NCI-H1092 treated with DMSO at 0.1 percent for 48 hours (cell line): Measurements from ENCODE around the gene GMDS.

Source experiments
- DNase-seq: peaks from one replicate; lab custom pipeline; 2025; lab: John Stamatoyannopoulos, UW

GMDS gene

DNA sequence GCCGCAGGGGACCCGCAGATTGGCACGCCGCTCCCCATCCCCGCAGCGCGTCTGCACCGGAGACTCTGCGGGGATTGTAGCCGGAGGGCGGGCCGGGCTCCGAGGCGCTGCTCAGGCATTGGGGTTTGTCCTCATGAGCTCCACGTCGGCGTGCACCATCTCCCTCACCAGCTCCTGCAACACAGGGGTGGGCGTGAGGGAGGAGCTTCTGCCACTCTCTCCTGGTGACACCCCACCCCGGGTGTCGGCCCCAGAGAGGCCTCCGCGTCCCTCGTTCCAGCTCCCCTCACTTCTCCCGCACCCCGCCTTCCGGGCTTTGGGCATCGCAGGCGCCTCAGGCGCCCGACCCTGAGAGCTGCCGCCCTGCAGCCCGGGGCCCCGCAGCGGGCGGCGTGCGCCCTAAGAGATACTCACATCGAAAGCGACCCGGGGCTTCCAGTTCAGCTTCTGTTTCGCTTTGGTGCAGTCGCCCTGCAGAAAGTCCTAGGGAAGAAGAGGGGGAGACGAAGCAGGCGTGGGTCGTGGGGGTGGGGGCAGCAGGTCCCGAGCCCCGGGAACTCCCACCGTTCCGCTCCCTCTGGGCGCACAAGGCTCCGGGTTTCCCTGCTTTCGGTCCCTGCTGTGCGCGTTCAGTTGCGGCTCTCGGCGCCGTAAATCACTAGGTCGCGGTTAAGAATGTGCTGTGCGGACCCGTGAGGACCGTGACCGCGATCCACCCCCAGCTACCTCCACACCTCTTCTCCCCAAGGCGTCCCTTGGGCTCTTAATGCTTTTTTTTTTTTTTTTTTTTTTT is 621.2 kb downstream of the GMDS start:
- no peak for DNase-seq

DNA sequence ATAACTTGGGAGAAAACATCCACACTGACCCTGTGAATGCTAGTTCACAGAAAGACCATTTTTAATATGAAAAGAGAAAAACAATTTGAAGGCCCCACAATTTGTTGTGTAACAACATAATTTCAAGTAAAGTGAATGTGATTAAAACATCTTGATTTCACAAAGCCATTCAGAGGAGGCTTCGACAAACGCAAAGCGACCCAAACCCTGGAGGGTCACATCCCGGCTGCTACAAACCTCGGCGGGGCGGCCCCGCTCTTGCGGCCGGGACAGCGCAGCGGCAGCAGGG is 621.7 kb downstream of the GMDS start:
- no peak for DNase-seq

DNA sequence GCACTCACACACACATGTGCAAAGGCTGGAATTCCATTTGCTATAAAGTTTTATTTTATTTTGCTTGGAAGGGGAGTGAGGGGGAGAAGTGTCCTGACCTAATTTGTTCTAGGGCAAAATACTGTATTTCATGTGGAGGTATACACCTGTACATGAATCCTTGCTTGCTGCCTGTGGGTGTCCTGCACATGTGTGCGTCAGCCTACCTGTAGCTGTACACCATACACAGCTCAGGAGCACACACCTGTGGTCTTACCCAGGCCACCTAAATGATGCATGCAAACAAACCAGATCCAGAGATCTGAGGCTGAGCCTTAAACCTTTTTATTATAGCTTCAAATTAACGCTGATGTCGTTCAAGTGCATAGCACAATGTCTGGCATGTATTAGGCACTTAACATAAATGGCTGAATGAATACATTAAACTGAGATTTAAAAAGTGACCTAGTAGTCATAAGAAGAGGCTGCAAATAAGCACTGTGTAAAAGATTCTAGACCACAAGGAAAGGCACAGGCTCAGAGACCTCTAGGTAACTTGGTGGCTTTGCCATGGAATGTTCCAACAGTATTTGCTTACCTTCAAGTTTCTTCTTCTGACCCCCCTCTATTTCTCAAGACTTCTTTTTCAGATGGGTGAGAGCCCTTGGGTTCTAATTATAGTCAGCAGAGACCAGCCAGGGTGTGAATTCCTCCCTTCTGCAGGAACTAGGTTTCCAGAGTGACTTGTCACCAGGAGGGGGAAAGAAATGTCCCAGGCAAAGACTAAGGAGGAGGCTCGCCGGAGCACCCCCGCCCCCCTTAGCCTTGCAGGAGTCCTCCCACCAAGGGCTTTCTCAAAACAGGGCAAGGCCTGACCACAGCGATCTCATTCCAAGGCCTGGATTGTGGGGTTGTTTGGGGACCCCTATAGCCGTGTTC is 622.3 kb downstream of the GMDS start:
- DNase-seq = no peak

DNA sequence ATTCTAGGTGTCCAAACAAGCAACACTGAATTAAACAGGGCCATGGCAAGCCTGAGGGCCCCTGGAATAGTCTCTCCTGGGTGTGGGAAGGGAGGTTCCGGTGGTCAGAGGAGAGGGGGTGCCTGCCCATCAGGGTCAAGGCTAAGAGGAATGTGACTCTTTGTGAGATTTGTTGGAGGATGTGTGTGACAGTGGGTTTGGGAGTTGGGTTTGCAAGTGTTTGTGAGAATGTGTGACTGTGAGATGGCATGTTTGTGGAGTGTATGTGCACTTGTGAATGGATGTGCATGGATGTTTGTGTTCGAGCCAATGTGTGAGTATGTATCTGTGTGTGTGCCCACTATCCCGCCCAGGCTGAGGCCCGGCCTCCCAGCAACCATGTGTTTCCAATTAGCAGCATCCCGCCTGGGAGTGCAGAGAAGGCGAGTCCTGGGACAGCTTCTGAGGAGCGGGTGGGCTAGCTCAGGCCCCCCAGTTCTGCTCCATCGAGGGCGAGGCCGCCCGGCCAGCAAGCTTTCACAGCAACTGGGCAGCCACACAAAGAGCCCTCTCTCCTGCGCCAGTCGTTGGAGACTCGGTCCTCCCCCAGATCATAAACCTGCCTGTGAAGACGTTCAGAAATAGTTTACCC is 623.1 kb downstream of the GMDS start:
- DNase-seq = no peak

DNA sequence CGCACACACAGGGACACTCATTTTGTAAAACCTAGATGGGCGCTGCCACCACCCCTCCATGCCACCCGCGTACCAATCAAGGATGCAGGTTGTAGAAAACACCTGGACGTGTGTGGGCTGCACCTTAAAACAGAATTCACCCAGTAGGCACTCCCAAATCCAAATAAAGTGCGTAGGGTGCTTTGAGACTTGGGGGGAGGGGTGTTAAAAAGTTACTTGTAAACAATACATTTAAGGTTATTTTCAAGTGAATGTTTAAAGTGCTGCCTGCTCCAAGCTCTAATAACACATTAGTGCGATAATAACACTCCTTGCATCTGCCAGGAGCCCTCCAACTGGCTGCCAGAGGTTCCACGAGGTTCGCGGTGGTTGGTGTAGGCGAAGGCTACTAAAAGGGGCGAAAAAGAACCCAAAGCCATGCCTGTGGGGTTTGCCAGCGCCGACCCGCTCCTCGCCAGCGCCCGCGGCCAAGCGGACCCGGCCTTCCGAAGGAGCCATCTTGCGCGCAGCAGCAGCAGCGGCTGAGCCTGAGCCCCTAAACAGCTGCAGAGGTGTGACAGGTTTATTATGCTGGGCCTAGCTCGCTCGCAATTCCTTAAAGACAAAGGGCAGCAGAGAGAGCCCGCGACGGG is 624.2 kb downstream of the GMDS start:
- no peak for DNase-seq

DNA sequence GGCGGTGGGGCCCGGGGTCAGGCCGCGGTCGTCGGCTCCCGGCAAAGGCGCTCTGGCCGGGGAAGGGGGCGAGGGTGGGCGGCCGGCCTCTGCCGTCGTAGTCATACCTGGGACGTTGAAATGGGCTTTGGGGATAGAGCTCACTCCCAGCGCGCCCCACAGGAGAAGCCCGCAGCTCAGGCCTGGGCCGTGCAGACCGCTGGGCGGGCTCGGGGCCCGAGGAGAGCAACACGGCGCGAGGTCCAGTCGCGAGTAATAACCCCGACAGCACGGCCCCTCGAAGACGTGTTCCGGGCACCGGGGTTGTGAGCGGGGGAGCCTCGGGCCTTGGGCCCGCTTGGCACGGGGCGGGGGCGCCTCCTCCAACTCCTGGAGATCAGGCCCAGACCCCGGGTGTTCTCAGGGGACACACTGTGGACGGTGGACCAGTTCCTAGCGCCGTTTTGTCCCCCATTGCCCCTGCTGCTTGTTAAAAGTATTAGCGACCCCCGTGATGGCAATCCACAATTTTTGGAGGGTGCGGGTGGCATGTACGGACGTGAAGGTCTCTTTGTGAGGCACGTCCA is 624.8 kb downstream of the GMDS start:
- no peak for DNase-seq

DNA sequence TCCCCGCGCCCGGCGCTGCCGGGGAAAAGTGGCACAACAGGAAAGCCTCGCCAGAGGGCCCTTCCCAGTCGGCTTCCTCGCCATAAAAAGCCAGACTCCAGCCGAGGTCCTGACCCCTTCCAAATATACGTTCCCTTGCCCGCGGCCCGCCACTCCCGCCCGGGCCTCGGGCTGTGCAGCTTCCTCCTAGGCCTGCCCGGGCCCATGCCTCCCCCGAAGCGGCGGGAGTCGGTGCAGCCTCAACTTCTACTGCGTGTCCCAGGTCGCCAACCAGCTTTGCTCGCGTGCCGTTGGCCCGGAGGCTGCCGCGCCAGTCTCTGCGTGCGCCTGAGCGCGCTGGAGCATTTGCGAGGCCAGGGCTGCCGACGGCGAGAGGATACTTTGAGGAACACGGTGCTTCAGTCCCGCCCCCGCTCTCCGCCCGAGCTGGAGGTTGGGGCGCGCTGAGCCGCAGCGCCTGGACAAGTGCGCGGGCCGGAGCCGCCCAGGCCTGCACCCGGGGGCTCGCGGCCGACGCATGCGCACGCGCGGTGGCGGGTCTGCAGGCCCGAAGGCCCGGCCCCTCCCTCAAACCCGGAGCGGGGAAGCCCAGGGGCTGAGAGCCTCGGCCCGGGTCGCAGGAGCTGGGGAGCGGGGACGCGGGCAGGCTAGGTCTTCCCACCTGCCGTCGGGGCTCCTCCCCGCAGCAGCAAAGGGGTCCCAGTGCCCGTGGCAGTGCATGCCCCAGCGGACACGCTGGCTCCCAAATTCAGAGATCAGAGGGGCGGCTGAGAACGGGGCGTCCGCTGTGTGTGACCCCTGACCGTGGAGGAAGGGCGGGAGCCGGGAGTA is 625.5 kb downstream of the GMDS start:
- no peak for DNase-seq

DNA sequence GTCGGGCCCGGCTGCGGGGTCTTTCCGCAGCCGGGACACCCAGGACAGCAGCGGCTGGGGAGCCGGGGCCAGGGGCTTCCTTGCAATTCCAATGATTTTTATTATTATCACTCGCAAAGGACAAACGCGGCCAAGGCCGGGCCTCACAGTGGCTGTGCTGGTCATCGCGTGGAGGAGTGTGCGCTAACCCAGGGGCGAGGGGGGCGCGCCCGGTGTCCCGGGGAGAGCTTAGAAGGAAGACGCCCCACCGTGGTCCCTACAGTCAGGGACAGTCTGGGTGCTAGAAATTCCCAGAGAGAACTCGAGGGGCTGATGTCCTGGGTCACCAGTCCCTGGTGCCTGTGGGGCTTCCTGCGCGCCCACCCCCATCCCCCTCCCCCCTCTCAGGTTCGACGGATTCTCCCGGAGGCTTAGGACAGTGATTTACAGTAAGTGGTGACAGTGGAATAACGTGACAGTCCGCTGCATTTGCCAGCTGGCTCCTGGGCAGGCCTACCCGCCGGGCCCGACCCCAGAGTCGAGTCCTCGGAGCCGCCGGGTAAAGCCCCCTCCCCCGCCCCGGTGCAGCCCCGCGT is 626.2 kb downstream of the GMDS start:
- no peak for DNase-seq

DNA sequence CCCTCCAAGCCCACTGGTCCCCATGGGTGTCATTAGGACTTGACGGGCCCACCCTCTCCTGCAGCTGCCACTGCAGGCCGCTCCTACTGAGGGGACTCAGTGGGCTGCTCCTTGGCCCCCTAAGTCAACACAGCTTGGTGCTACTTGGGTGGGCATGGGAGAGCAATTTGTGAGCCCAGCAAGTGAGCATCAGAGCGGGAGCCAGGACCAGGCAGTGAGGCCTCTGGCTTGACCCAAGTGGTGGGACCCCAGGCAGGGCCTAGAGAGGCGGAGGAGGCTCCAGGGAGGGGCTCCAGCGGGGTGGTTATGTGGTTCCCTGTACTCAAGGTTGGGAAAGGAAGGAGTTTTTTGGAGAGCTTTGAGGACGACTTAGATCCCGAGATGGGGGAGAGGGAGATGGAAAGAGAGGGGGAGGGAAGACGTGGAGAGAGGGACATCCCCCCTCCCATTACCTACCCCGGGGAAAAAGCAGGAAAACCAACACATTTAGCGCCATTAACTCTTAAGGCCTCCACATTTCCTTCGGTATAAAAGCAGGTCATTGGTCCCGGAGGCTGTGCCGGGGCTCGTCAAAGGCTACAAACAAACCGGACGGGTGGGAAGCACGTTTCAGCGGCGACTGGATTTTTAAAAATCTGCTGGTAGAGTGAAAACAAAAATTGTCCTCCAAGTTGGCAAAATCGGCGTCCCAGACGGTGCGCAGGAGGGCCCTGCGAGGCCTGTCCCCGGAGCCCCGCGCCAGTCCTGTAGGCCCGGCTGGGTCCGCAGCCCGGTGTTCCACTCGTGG is 626.9 kb downstream of the GMDS start:
- no peak for DNase-seq

DNA sequence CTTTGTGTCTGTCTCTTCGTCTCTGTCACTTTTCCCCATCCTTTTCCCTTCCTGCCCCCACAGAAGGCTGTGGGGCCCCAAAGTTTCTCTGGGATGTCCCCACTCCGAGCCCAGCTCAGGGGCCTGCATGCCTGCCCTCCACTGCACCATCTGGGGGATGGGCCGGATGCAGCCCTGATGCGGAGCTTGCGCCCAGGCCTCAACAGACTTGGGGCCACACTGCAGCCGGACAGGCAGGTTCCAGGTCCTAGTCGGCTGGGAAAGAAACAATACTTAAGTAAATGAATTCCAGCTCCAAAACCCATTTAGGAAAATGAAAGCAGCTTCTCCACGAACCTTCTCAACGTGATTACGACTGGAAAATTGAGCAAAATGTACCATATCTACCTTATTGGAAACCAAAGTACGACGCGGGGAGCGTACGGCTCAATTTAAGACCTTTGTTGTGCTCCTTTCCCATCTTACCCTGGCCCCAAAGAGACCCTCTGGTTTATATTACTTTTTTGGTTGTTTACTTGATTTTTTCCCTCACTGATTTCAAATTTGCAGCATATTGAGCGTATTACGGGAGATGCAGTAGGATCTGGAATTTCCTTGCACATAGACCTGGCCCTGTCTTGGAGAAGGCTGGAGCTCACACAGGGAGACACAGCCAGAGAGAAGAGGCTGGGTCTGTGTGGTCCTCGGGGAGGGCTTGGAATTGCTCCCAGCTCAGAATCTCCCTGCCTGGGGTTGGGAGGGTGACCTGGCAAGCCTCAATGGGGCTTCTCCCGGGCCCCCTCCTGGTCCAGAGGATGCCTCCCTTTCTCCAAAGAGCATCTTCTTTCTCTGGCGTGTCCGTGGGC is 627.7 kb downstream of the GMDS start:
- no peak for DNase-seq

DNA sequence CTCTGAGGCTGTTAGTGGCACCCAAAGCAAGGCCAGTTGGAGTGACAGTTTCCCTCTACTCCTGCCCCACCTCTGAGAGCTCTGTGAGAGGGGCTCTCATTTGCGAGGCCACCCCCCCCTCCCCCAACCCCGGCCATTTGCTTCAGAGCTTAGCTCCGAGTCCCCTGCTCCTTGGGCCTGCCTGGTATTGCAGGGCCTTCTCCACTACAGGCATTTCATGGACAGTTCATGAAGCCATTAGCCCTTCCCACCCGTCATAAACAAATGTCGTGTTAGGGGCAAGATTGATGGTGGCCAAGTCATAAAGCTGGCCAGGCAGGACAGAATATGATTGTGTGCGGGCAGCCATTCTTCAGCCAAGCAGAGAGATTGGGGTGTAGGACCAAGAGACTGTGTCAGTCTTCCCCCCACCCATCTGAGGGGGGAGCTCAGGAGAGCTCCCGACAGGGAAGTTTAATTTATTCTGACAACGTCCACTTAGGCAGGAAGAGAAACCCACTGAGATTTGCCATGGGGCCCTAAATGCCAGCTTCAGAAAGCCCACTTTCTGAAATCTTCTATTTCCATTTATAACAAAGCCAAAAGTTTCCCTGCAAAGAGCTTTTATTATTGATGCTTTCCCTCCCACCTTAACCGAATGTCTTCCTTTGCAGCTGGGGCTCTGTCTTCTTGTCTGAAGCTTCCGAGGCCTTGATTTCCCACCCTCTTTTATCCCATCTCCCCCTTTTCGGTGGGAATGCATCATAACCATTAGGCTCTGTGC is 628.5 kb downstream of the GMDS start:
- no peak for DNase-seq

DNA sequence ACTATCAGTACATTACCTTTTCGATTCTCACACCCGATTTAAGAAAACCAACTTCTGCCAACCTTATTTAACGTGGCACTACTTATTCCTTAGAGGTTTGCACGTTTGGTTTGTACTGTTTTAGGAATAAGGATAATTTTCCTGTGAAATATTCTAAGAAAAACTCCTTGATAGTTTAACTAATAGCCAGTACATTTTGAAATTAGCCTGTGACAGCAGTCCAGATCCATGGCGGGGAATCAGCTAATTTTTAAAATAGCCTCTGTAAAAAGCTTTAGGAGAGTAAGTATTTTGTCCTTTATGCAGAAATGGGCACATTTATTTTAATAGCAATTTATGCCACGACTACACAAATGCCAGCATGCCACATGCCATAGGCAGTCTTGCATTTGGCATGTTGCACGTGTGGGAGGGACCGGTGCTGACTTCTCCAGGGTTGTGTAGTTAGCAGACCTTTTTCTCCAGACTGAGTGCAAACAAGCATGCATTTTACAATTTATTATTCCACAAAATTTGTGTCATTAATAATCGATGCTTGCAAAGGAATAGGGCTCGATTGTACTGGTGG is 629.5 kb downstream of the GMDS start:
- DNase-seq = no peak

DNA sequence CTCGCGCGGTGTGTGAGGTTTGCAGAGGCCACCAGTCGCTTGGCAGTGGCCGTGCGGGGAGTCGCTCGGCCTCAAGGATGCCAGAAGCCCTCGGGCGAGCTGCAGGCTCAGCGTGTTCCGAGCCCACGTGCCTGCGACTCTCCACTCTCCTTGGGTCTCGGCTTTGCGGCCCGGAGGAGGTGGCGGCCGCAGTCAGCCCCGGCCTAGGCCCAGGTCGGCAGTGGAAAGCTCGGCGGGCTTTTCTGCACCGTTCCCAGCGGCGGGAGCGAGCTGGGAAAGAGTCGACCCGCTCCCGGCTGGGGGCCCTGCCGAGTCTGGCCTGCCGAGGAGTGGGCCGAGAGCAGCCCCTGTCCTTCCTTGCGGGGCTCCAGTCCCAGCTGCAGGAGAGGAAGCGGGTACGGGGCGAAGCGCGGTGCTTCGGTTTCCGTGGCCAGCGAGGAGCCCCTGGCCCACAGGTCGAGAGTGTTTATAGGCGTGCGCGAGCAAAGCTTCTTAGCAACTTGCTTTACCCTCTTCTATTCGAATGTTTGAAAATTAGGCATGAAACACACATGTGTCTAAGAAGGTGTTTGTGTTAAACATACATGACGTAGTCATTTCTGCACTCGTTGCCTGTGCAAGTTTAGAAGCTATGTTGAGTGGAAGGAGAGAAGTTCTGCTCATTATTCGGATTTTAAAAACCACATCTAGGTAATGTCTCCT is 630.1 kb downstream of the GMDS start:
- no peak for DNase-seq

DNA sequence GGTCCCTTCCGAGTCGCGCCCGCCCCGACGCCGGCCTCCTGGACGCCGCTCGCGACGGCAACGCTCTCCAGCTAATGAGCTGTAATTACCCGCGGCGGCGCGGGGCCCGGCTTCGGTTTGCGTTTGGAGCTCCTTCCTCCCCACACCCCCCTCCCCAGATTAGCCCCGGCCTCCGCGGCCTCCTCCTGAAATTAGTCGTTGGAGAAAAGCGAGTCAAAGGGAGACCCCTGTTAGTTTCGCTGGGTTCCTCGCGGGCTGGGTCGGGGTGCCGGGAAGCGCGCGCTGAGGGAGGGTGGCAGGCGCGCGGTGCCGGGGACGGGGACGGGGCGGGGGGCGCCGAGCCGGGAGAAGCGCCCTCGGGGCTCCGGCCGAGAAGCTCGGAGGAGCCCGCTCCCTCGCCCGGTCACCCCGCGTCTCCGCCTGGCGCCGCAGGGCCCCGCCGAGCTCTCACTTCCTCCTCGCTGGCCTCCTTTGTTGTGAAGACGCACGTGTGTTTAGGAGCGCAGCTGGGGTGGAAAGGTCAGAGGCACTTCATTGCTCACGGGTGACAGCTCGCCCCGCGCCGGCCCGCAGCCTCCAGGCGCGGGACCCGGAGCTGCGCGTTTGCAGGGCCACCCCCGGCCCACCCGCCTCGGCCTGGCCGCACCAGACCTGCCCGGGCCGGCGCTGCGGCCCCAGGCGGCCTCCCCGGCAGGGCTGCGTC is 630.8 kb downstream of the GMDS start:
- no peak for DNase-seq

DNA sequence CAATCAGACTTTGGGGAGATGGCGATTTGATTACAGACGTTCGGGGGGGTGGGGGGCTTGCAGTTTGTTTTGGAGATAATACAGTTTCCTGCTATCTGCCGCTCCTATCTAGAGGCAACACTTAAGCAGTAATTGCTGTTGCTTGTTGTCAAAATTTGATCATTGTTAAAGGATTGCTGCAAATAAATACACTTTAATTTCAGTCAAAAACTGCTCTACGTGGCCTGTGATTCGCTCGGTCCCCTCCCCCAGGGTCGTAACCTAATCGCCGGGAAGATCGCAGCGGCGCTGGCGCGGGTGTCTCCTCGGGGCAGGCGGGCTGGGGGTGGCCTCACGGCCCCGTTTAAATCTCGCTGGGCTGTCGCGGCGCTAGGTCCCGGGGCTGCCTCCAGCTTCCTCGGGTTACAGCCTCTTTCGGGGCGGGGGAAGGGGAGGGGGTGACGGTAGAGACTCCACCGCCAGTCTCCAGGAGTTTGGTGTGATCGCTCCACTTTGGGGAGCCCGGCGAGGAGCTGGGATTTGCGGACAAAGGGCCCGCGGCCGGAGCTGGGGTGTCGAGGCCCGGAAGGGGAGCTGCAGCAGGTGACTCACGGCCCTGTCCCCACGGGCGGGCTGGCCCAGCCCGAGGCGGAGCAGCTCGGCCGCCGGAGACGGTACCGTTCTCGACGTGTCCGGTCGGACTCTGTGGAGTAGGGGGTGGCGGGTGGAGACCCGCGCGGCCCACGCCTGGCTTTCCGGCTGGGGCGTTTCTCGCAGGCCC is 631.5 kb downstream of the GMDS start:
- no peak for DNase-seq

DNA sequence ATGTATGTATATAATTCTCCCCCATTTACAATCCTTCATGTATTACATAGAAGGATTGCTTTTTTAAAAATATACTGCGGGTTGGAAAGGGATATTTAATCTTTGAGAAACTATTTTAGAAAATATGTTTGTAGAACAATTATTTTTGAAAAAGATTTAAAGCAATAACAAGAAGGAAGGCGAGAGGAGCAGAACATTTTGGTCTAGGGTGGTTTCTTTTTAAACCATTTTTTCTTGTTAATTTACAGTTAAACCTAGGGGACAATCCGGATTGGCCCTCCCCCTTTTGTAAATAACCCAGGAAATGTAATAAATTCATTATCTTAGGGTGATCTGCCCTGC is 632.1 kb downstream of the GMDS start:
- no peak for DNase-seq
